Measurements from ENCODE around the gene COL11A2. TPM values are rescaled to one million over a fixed set of nuclear protein-coding genes. Genes with fewer than 3 reads are reported as not detected.

Gene COL11A2
- total and polyA plus RNA-seq, 2 of the 13 experiments (the other 11 are each of a cell fraction or from before 2014, with no cell fraction given), result 0.55 TPM

DNA sequence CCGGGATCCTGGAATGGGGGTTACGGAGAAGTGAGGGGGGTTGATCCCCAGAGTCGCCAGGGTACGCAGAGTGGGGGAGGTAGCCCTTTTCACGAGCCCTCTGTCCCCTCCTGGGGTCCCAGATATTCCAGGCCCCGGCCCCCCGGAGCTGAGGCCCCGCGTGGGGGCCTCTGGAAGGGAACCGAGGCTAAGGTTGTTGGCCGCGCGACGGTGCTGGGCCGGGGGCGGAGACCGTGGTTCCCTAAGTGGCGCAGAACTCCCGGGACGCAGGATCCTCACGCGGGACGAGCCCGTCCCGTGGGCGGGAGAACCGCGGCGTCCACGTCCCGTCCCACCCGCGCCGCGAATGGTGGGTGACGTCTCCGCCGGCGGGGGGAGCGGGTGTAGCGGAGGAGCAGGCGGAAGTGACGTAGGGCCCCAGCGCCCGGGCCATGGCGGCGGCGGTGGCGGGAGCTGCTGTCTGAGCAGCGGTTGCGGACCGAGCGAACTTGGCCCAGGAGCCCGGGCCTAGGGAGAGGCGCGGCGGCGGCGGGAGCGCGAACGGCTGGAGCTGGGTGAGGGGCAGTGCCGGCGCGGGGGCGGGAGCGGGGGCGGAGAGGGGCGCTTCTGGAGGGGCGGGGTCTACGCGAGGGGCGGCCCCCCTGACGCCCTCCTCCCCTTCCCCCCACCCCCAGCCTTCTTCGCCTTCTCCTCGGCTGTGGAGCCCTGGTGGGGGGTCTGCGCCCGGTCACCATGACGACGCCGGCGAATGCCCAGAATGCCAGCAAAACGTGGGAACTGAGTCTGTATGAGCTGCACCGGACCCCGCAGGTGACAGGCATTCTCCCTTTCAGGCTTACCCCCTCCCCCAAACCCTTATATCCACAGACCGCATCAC, 16.1 kb upstream of the COL11A2 start, which contains the start of gene RING1 (continued):
- TF ChIP-seq, protein P1, sequence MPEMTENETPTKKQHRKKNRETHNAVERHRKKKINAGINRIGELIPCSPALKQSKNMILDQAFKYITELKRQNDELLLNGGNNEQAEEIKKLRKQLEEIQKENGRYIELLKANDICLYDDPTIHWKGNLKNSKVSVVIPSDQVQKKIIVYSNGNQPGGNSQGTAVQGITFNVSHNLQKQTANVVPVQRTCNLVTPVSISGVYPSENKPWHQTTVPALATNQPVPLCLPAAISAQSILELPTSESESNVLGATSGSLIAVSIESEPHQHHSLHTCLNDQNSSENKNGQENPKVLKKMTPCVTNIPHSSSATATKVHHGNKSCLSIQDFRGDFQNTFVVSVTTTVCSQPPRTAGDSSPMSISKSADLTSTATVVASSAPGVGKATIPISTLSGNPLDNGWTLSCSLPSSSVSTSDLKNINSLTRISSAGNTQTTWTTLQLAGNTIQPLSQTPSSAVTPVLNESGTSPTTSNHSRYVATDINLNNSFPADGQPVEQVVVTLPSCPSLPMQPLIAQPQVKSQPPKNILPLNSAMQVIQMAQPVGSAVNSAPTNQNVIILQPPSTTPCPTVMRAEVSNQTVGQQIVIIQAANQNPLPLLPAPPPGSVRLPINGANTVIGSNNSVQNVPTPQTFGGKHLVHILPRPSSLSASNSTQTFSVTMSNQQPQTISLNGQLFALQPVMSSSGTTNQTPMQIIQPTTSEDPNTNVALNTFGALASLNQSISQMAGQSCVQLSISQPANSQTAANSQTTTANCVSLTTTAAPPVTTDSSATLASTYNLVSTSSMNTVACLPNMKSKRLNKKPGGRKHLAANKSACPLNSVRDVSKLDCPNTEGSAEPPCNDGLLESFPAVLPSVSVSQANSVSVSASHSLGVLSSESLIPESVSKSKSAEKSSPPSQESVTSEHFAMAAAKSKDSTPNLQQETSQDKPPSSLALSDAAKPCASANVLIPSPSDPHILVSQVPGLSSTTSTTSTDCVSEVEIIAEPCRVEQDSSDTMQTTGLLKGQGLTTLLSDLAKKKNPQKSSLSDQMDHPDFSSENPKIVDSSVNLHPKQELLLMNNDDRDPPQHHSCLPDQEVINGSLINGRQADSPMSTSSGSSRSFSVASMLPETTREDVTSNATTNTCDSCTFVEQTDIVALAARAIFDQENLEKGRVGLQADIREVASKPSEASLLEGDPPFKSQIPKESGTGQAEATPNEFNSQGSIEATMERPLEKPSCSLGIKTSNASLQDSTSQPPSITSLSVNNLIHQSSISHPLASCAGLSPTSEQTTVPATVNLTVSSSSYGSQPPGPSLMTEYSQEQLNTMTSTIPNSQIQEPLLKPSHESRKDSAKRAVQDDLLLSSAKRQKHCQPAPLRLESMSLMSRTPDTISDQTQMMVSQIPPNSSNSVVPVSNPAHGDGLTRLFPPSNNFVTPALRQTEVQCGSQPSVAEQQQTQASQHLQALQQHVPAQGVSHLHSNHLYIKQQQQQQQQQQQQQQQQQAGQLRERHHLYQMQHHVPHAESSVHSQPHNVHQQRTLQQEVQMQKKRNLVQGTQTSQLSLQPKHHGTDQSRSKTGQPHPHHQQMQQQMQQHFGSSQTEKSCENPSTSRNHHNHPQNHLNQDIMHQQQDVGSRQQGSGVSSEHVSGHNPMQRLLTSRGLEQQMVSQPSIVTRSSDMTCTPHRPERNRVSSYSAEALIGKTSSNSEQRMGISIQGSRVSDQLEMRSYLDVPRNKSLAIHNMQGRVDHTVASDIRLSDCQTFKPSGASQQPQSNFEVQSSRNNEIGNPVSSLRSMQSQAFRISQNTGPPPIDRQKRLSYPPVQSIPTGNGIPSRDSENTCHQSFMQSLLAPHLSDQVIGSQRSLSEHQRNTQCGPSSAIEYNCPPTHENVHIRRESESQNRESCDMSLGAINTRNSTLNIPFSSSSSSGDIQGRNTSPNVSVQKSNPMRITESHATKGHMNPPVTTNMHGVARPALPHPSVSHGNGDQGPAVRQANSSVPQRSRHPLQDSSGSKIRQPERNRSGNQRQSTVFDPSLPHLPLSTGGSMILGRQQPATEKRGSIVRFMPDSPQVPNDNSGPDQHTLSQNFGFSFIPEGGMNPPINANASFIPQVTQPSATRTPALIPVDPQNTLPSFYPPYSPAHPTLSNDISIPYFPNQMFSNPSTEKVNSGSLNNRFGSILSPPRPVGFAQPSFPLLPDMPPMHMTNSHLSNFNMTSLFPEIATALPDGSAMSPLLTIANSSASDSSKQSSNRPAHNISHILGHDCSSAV (CRISPR knock-in tag; IDR thresholded peaks at IDR 0.05; ENCODE audit: borderline replicate concordance), result no peak
- TF ChIP-seq ZNF296 (CRISPR knock-in tag; conservative IDR thresholded peaks at IDR 0.05) (peak; percentile 17; the same call in 1 of the 2 replicates), HDAC6 (IDR thresholded peaks at IDR 0.05; ENCODE audit: low read depth, low read length) (no peak), ZNF550 (CRISPR knock-in tag; IDR thresholded peaks at IDR 0.05; ENCODE audit: borderline replicate concordance) (no peak), ZBTB3 (CRISPR knock-in tag; IDR thresholded peaks at IDR 0.05; ENCODE audit: borderline replicate concordance, low read depth) (no peak), HNRNPLL (IDR thresholded peaks at IDR 0.05; ENCODE audit: low read depth, low read length, poor library complexity, severe bottlenecking) (peak; percentile 66), KLF11 (CRISPR knock-in tag; IDR thresholded peaks at IDR 0.05) (no peak), ZNF772 (CRISPR knock-in tag; IDR thresholded peaks at IDR 0.05) (peak; percentile 85; the same call in 1 of the 2 replicates), RCOR2 (CRISPR knock-in tag; IDR thresholded peaks at IDR 0.05) (no peak)
- TF ChIP-seq, protein P2, sequence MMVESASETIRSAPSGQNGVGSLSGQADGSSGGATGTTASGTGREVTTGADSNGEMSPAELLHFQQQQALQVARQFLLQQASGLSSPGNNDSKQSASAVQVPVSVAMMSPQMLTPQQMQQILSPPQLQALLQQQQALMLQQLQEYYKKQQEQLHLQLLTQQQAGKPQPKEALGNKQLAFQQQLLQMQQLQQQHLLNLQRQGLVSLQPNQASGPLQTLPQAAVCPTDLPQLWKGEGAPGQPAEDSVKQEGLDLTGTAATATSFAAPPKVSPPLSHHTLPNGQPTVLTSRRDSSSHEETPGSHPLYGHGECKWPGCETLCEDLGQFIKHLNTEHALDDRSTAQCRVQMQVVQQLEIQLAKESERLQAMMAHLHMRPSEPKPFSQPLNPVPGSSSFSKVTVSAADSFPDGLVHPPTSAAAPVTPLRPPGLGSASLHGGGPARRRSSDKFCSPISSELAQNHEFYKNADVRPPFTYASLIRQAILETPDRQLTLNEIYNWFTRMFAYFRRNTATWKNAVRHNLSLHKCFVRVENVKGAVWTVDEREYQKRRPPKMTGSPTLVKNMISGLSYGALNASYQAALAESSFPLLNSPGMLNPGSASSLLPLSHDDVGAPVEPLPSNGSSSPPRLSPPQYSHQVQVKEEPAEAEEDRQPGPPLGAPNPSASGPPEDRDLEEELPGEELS (CRISPR knock-in tag; IDR thresholded peaks at IDR 0.05), result peak; percentile 39; the same call in 1 of the 2 replicates
- TF ChIP-seq, protein P3, sequence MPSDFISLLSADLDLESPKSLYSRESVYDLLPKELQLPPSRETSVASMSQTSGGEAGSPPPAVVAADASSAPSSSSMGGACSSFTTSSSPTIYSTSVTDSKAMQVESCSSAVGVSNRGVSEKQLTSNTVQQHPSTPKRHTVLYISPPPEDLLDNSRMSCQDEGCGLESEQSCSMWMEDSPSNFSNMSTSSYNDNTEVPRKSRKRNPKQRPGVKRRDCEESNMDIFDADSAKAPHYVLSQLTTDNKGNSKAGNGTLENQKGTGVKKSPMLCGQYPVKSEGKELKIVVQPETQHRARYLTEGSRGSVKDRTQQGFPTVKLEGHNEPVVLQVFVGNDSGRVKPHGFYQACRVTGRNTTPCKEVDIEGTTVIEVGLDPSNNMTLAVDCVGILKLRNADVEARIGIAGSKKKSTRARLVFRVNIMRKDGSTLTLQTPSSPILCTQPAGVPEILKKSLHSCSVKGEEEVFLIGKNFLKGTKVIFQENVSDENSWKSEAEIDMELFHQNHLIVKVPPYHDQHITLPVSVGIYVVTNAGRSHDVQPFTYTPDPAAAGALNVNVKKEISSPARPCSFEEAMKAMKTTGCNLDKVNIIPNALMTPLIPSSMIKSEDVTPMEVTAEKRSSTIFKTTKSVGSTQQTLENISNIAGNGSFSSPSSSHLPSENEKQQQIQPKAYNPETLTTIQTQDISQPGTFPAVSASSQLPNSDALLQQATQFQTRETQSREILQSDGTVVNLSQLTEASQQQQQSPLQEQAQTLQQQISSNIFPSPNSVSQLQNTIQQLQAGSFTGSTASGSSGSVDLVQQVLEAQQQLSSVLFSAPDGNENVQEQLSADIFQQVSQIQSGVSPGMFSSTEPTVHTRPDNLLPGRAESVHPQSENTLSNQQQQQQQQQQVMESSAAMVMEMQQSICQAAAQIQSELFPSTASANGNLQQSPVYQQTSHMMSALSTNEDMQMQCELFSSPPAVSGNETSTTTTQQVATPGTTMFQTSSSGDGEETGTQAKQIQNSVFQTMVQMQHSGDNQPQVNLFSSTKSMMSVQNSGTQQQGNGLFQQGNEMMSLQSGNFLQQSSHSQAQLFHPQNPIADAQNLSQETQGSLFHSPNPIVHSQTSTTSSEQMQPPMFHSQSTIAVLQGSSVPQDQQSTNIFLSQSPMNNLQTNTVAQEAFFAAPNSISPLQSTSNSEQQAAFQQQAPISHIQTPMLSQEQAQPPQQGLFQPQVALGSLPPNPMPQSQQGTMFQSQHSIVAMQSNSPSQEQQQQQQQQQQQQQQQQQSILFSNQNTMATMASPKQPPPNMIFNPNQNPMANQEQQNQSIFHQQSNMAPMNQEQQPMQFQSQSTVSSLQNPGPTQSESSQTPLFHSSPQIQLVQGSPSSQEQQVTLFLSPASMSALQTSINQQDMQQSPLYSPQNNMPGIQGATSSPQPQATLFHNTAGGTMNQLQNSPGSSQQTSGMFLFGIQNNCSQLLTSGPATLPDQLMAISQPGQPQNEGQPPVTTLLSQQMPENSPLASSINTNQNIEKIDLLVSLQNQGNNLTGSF (CRISPR knock-in tag; IDR thresholded peaks at IDR 0.05), result peak; percentile 77; the same call in 1 of the 2 replicates
